HG03571 (cell line): ENCODE data around the gene CPAMD8.

Source experiments
- ATAC-seq: cut with Tn5 transposase; IDR thresholded peaks from one replicate; pipeline ENCODE4 v1.9.1; 2021; ENCODE audit not compliant: unreplicated experiment

Gene CPAMD8

DNA sequence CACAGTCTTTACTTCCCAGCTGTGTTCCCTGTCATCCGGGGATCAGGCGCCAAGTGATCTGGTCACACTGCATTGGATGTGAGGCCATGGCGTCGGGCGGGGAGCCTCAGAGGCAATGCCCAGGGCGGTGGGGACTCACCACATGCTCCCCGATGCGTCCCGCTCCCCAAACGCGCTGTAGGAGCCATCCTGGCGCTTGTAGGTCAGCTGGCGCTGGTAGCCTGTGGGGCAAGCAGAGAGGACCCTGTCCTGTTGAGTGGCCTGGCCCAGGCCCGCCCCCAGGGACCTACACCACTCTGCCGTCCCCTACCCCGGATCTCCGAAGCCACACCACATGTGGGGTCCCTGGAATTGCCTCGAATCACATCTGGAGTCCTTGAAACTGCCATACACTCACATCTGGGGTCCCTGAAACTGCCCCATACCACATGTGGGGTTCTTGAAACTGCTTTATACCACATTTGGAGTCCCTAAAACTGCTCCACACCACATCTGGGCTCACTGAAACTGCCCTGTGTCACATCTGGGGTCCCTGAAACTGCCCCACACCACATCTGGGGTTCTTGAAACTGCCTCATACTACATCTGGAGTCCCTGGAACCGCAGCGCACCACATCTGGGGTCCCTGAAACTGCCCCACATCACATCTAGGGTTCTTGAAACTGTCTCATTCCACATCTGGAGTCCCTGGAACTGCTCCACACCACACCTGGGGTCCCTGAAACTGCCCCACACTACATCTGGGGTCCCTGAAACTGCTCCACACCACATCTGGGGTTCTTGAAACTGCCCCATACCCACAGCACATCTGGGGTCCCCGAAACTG is 104.6 kb downstream of the CPAMD8 start:
- ATAC-seq = no peak

DNA sequence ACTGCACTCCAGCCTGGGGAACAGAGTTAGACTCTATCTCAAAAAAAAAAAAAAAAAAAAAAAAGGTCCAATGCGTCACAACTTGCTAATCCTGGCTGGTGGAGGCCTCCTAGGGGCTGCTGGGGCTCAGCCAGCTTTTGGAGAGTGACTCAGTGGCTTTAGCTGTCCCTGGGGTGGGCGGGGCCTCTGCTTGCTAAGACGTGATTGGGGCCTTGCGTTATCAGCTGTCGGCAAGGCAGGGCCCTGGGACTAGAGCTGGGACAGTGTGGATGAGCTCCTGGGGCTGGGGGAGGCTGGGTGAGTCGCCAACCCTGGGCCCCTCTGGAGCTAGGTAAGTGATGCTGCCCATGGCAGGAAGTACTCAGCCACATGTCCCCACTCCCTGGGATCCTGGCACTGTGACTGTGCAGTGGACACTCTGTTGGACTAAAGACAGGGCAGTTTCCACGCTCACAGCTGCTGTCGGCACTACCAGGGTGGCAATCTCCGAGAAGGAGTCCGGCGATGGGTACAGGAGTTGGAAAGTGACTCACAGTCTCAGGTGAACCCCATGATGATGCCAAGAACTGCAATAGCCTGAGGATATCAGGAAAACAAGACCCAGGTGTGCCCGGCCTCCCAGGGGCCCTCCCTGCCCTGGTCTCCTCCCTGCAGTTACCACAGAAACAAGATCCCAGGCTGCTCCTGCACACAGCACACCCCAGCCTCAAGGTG is 105.6 kb downstream of the CPAMD8 start:
- no peak for ATAC-seq

DNA sequence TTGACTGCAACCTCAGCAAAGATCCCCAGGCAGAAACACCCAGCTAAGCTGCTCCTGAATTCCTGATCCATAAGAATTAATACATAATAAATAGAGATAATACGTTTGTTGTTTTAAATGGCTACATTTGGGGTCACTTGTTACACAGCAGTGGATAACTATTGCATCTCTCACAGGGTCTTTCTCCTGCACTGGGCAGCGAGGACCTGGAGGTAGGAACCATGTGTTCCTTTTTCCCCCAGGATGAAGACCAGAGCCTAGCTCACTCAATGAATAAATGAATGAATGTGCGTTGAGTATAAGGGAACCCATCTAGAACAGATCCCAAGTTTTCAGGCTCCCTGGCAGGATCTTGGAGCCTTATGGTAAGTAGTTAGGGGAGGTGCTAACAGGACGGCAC is 107.1 kb downstream of the CPAMD8 start:
- no peak for ATAC-seq

DNA sequence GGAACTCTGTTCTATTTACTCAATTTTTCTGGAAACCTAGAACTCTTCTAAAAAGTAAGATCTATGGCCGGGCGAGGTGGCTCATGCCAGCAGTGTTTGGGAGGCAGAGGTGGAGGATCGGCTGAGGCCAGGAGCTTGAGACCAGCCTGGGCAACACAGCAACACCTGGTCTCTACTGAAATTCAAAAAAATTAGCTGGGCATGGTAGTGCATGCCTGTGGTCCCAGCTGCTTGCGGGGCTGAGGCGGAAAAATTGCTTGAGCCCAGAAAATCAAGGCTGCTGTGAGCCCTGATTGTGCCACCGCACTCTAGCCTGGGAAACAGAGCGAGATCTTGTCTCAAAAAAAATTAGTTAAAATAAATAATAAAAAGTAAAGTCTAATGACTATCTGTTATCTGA is 109.2 kb downstream of the CPAMD8 start:
- no peak for ATAC-seq

DNA sequence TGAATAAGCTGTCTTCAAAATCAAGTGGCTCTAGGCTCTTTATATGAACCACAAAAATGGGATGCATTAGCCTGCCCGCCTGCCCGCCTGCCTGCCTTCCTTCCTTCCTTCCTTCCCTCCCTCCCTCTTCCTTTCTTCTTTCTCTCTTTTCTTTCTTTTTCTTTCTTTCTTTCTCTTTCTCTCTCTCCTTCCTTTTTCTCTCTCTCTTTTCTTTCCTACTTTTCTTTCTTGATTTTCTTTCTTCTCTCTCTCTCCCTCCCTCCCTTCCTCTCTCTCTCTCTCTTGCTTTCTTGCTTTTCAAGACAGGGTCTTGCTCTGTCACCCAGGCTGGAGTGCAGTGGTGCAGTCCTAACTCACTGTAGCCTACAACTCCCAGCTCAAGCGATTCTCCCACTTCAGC is 110.9 kb downstream of the CPAMD8 start:
- no peak for ATAC-seq

DNA sequence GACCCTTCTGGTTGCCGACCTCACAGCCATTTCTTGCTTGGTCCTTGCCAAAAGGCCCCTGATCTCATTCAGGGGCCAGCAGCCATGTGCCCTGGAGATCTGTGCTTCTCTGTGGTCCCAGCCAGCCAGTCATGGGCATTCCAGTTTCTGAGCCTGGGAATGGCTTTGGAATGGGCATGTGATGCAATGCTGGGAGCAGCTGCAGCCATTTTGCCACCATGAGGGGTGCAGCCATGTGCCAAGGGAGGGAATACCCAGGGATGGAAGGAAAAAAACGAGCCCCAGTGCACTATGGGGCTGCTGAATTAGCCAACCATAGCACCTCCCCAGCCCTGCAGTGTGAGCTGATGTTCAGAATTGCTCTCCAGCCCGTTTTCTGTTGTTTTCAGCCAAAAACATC is 111.5 kb downstream of the CPAMD8 start:
- ATAC-seq = no peak

DNA sequence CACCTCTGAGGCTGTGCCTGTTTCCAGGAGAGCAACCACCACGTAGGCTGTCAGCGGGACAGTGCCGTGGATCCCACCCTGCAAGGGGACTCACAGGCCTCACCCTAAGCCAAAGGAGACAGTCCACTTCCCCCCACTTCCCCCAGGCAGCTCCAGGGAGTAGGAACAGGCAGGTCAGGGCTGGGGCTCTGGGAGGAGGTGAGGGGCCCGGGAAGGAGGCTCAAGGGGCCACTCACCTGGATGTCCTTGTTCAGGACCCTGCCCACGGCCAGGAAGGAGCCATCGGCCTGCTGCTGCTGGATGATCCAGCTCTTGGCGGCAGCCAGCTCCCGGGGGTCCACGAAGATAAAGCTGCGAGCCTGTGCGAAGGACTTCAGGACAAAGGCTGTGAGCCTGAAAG is 112.2 kb downstream of the CPAMD8 start:
- no peak for ATAC-seq

DNA sequence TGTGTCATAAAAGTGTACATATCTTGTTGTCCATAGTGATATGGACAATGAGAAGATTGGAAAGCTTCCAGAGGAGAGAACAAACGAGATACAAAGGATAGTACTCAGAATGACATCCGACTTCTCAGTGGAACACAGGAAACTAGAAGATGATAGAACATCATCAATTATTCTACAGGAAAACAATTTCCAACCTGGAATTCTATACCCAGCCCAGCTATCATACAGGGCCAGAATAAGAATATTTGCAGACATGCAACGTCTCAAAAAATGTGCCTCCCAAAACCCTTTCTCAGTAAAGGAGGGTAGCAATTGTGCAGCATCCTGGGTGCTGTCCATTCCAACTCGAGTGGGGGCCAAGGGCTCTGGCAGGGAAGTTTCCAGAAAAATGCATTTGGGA is 113.8 kb downstream of the CPAMD8 start:
- no peak for ATAC-seq

DNA sequence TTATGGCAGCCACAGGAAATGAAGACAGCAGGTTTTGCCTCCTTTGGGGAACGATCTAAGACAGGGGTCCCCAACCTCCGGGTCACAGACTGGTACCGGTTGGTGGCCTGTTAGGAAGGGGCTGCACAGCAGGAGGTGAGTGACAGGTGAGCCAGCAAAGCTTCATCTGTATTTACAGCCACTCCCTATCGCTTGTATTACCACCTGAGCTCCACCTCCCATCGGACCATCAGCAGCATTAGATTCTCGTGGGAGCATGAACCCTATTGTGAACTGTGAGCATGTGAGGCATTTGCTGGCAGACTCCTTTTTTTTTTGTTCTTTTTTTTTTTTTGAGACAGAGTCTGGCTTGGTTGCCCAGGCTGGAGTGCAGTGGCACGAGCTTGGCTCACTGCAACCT is 115.6 kb downstream of the CPAMD8 start:
- ATAC-seq = no peak

DNA sequence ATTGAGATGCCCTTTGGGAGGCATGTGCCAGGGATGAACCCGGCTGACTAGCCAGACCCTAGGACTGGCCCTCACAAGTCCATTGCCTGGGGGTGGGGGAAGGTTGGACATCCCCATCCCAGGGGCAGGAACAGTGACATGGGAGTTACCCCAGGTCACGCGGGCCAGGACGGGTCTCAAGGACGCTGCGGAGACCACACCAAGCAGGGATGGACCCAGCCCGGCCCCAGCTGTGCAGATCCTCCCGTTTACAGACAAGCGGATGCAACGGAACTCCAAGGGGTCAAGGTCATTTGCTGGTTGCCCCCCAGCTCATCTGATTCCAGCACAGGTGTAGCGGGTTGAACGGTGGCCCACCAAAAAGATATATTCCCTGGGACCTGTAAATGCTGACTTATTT is 117.9 kb downstream of the CPAMD8 start:
- ATAC-seq = no peak

DNA sequence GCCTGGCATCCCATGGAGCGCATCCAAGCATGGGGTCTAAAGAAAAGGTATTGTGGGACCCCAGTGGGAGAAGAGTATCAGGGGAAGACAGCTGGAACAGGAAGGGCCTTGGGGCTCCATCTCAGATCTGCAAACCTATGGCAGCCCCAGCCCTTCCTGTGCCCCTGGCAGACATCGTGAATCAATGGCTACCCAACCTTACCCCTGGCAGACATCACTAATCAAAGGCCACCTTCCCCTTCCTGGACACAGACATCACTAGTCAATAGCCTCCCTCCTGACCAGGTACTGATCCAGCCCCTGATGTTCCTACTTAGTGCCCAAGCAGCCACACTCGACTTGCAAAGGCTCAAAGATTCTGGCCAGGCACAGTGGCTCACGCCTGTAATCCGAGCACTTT is 122.0 kb downstream of the CPAMD8 start:
- no peak for ATAC-seq

DNA sequence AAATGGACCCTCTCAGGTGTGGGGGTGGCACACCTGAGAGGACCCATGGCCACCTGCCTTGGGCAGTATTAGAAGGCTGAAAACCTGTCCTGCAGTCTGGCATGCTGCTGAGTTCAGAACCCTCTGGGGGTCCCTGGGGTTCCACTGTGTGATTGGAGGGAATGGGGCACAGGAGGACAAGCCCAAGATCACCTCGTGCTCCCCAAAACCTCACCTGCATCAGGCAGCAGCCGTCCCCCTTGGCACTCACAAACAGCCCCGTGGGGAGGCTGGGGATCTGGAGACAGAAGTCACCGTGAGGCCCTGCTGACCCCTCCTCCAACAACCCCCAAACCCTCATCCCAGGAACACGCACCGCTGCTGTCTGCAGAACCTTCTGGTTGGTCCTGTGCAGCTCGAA is 123.3 kb downstream of the CPAMD8 start:
- no peak for ATAC-seq

DNA sequence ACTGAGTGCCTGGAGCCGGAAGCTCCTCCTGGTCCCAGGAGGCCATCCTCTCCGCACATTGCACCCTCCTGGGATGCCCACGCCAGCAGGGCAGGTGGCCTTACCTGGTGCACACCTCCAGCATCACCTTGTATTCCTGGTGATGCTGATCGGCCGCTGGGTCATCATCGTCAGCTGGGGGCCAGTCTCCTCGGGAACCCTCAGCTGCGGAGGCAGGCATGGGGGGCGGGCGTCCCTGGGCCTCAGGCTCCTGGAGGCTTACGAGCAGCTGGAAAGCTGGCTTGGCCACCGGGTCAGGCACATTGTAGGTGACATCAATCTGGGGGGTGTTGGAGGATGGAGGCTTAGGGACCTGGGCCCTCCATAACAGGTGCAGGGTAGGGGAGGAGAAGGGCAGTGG is 124.1 kb downstream of the CPAMD8 start:
- no peak for ATAC-seq

DNA sequence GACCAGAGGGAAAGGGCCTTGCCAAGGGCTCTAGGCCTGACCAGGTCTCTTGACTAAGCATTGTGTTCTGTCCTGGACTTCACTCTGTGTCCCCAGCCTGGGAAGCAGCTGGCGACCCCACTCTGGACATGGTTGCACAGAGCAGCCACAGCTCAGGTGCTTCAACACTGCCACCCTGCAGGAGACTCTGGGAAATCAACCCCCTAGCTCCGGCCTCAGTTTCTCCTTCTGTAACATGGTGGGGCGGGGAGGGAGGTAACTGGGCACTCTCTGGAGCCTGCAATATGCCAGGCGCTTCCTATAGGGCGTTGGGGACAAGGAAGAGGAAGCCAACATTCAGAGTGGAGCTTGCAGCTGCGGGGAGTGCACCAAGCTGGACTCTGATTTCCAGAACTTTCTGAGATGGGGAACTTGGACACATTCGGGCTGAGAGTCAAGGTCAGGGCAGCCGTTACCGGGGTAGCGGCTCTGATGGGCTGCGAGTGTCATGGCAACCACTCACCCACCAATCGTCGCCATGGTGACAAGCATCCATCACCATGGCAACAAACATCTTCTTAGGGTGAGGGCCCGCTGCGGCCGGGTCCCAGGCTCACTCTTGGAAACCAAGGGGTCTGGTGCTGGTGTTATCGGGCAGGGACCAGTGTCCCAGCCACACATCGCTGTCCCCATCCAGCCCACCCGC is 125.0 kb downstream of the CPAMD8 start:
- no peak for ATAC-seq

DNA sequence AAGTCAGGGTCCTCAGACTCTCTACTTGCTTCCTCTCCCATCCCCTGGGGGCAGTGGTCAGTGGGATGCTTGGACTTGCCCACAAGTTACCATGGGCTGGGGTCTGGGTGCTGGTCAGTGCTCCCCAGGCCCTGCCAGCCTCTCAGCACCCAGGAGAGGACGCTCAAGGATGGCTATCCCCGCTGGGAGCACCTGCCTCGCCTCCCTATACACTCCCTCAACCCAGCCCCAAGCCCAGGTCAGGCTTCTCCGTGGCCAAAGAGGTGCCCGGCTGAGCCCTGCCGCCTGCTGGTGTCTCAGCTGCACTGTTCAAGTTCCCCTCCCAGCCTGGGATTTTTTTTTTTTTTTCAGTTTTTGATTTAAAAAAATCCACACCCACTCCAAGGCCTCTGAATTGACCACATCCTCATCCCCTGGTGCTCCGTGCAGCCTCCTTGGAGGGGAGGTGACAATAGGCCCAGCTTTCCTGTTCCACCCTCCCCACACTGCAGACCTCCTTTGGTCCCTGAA is 127.0 kb downstream of the CPAMD8 start:
- ATAC-seq = no peak

DNA sequence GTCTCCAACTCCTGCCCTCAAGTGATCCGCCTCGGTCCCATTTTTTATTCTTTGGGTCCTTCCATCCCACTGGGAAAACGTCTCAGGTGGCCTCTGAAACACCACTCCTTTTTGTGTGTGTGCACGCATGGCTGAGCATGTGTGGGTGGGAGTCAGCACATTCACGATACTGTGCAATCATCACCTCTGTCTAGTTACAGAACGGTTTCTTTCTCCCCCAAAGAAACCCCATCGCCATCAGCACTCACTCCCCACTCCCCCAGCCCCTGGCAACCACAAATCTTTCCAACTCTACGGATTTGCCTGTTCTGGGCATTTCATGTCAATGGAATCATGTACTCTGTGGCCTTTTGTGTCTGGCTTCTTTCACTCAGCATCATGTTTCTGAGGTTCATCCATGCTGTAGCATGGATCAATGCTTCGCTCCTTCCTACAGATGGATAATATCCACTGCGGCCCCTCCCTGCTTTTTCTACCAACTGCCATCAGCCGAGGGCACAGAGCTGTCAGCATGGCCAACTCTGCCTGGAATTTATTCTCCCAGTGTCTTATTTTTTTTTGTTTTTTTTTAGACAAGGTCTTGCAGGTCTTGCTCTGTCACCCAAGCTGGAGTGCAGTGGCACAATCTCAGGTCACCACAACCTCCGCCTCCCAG is 128.1 kb downstream of the CPAMD8 start:
- ATAC-seq = no peak

DNA sequence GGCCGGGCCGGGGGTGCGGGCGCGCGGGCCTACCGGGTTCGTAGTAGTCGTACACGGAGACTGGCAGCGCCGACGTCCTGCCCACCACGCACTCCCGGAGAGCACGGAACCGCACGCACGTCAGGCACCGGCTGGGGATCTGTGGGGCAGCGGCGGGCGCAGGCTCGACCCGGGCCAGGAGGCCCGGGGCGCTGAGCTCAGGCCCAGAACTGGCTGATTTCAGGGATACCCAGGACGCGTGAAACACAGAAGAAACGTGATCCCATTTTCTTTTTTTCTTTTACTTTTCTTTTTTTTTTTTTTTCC is 128.8 kb downstream of the CPAMD8 start:
- ATAC-seq = no peak

DNA sequence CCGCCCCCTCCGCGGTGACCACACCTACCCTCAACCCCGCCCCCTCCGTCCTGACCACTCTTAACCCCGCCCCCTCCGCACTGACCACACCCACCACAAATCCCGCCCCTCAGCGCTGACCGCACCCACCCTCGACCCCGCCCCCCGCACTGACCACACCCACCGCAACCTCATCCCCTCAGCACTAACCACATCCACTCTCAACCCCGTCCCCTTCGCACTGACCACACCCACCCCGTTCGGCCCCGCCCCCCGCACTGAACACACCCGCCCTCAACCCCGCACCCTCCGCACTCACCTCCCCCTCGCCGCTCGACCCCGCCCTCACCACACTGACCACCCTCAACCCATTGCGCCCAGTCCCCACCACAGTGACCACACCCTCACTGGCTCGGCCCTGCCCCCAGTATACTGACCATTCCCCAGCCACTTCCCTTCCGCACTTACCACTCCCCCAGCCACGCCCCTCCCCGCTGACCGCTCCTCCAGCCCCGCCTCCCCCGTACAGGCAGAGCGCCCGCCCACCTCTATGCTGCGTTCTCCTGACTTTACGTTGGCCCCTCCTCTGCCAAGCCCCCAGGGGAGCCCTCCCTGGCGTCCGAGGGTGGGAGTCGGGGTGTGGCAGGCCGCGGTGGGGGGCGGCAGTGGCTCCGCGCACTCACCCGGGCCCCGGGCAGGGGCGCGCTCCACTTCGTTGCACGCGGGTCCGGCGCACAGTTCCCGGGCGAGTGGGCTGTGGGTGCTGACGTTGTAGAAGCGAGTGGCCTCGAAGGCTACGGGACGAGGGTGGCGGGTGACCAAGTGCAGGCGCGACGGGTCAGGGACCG is 129.4 kb downstream of the CPAMD8 start:
- no peak for ATAC-seq

DNA sequence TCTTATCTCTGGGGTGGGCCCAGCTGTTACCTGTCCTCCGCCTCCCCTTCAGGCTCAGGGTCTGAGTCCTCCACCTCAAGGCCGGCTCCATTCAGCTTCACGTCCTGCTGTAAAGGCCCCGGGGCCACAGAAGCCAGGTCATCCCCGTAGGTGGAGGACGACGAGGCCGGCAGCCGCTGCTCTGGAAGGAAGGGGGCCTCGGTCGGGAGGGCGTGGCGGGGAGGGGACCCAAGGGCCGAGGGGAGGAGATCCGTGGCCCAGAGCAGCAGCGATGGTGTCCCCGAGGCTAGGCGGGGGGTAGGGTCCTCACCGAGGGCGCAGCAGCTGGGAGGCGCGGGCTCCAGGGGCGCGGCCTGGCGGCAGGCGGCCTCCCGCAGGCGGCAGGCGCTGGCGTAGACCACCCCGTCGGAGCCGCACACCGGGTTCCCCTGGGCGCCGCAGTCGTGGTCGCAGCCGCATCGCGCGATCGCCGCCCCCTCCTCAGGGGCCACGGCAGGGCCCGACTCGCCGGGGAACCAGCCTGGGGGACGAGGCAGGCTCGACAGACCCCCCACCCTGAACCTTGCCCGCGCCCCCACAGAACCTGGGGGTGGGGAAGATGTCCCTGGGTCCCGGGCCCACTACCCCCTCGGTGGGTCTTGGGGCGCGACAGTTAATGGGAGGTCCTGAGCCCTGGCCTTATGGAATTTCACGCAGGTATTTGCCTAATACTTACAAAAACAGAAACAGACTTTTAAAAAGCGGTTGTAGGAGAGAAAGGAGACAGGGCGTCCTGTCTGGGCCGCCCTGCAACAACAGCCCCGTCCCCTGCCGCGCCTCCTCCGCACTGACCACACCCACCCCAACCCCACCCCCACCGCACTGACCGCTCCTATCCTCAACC is 130.2 kb downstream of the CPAMD8 start:
- no peak for ATAC-seq
